ENCODE results near the gene GATA5.
A peak's percentile ranks its signal among the peaks of the same experiment; 100 is the strongest.
"Not testable (repeated sequence)": the region's sequence is repeated elsewhere in the genome, so short reads cannot be mapped to it uniquely, and the experiment has no call there.

GATA5 gene

GRCh38 chr20:62505337-62506045 is 29.7 kb upstream of the GATA5 start:
- no peak for DNase-seq (ENCODE audit: low read depth, low spot score)

- no peak for DNase-seq (ENCODE audit: low read depth, low spot score)
These were observed 28.5 kb upstream of the GATA5 start for GRCh38 chr20:62504323-62504722.

DNA sequence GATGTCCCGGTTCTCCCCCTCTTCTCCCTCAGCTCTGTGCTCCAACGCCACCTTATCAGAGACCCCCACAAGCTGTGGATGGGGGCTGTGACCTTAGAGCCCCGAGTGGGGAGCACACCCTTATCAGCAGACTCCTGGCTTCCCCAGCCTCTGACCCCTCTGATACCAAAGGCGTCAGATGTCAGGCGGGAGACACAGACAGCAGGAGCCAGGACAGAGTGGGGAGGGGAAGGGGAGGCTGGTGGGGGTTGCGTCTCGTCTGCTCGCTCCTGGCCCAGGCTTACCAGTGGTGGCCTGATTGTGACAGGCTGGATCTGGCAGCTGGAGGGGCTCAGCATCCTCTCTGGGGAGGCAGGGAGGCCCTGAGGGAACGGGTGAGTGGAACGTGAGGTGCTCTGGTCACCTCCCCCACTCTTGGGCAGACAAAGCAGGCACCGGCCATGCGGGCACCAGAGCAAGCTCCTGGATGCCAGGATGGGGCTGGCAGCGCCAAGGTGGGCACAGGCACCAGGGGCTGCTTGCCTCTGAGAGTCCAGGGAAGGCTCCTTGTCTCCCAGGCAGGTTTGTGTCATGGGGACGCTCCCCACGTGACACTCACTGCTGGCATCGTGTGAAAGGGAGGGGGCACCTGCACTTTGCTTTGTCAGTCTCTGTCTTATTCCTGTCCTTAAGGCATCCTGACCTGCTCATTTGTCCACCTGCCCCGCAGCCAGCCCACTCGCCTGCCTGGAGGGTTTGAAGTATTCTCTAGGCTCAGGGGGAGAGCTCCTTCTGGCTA is 27.8 kb upstream of the GATA5 start:
- DNase-seq (ENCODE audit: low read depth, low spot score), result no peak

DNA sequence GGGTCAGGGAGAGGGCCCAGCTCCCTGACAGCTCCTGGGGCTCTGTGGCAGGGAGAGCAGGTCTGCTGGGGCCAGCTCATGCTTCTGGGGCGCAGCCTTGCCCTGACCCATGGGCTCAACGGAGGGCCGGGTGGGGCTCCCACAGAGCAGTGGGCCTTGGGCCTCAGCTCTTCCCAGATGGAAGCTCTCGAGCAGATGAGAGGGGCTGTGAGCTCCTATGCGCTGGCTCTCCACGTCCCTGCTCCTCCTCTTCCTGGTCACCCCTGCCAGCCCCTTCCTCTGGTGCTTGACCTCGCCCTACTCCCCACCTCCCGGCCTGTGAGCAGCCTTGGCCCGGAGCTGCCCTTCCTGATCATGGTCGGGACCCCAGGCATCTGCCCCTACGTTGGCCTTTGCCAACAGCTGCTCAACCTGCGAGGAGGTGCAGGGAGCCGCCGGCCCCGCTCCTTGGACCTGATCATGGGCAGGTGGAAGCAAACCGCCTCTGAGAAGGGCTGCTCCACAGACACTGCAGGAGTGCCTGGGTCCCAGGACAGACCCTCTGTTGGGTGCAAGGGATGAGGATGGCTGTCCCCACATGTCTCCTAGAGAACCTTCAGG is 26.8 kb upstream of the GATA5 start:
- no peak for DNase-seq (ENCODE audit: low read depth, low spot score)

- DNase-seq (ENCODE audit: low read depth, low spot score), result no peak
These were observed 26.2 kb upstream of the GATA5 start for GRCh38 chr20:62501801-62502495.

DNA sequence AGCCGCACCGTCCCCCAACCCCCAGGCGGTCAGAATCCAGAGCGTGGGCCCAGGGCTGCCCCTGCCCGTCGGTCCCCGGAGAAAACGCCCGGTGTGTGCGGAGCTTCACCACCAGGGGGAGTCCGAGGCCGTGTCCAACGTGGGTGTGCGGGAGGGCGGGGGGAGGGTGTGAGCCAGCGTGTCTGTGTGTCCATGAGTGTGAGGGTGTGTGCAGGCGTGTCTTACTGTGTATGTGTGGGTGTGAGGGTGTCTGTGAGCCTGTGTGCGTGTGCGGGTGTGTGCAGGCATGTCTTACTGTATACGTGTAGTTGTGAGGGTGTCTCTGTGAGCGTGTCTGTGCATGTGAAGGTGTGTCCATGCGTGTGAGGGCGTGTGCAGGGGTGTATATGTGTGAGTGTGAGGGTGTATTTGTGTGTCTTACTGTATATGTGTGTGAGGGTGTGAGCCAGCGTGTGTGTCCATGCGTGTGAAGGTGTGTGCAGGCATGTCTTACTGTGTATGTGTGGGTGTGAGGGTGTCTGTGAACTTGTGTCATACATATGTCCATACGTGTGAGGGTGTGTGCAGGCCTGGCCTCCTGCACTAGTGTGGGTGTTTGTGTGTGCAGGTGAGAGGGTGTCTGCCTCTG is 24.6 kb upstream of the GATA5 start:
- peak; percentile 70 for DNase-seq (ENCODE audit: low read depth, low spot score)

DNA sequence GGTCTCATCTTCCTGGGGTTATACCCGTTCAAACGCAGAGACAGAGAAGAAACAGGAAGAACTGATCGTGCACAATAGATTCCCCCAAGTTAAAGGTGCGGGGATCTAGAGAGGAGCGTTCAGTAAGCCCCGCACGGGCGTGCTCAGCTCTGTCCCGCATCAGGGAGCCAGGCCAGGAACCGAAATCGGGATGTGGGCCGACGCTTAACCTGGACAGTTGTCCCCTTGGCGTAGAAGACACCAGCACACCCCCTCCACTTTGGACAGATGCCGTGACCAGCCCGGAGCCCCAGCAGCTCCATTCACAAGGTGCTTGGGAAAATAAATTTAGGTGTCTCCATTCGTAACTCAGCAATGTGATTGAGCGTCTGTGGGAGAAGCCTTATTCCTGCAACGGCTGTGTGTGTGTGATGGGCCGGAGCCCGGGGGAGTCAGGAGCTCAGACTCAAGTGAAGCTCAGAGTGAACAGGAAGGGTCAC is 24.0 kb upstream of the GATA5 start:
- no peak for DNase-seq (ENCODE audit: low read depth, low spot score)

- no peak for DNase-seq (ENCODE audit: low read depth, low spot score)
These were observed 23.1 kb upstream of the GATA5 start for GRCh38 chr20:62498874-62499273.

- DNase-seq (ENCODE audit: low read depth, low spot score), result peak; percentile 80
These were observed 20.9 kb upstream of the GATA5 start for GRCh38 chr20:62496568-62497218.

DNA sequence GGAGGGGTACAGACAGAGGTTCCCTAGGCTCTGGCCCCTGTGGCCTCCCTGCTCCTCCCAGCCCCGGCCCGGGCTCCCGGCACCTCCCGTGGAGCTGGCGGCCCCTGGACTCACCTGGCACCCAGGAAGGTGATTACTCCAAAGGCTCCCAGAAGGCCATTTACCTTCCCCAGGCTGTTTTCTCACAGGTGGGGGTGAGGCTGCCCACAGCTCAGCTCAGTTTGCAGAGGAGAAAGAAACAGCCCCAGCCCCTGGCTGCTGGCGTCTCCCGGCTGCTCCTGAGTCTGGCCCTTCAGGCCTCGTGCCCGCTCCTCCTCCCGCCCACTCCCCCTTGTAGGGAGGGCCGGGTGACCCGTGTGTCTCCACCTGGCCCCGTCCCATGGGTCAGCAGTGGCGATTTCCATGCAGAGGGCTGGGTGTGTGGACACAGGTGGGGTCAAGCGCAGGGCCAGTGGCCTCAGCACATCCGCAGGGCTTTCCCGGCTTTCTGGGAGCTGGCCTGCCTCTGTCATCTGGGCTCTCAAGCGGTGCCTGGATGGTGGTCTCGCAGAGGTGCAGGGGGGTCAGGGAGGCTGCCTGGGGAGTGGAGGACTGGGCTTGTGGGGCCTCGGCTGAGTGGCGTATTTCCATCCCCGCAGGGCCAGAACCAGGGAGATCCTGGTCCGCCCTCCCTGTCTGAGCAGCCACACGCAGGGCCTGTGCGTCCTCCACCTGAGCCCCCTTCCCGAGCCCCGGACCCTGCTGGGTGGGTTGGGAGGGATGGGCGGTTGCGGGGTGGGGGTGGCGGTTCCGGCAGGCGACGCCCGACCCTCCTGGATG is 20.2 kb upstream of the GATA5 start:
- no peak for DNase-seq (ENCODE audit: low read depth, low spot score)

DNA sequence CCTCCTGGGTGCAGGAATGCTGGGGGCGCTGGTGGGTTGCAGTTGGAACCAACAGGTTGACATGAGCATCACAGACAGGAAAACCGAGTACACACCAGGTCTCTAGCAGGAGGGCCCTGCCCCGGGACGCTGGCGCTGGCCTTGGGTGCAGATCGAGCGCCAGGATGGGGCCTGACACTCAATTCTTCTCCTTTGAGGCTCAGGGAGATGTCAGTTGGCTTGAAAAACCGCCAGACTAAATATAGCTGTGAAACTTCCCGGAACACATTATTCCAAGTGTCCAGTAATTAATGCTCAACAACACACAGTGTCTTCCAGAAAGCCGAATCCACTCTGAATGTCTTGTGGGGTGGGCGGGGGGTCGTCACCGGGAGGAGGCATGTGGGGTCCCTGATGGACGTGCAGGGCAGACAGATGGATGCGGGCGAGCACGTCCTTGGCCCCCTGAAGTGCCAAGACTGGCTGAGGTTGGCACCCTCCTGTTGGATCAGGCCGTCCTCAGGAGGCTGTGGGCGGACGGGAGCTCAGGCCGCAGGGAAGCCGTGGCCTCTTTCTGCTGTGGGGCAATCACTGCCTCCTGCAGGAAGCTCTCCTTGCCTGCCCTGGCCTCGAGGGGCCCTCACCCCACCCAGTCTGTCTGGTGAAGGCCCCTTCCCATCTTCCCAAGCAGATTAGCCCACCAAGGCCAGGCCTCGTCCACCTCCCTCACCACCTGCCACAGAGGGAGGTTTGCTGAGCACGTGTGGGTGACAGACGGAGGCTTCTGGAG is 19.4 kb upstream of the GATA5 start:
- no peak for DNase-seq (ENCODE audit: low read depth, low spot score)

GRCh38 chr20:62494537-62494936 is 18.7 kb upstream of the GATA5 start:
- no peak for DNase-seq (ENCODE audit: low read depth, low spot score)

DNA sequence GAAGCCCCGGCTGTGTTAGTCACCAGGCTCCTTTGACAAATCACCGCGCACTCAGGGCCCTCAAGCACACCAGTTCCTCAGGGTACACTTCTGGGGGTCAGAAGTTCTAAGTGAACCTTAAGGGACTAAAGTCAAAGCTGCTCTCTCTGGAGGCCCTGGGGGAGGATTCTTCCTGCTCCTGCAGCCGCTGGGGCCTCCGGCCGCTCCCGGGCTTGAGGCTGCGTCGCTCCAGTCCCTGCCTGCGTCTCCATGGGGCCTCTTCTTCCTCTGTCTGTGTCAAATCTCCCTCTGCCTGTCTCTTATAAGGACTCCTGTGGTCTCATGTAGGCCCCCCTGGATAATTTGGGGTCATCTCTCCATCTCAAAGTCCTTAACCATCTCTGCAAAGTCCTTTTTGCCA is 18.1 kb upstream of the GATA5 start:
- no peak for DNase-seq (ENCODE audit: low read depth, low spot score)

DNA sequence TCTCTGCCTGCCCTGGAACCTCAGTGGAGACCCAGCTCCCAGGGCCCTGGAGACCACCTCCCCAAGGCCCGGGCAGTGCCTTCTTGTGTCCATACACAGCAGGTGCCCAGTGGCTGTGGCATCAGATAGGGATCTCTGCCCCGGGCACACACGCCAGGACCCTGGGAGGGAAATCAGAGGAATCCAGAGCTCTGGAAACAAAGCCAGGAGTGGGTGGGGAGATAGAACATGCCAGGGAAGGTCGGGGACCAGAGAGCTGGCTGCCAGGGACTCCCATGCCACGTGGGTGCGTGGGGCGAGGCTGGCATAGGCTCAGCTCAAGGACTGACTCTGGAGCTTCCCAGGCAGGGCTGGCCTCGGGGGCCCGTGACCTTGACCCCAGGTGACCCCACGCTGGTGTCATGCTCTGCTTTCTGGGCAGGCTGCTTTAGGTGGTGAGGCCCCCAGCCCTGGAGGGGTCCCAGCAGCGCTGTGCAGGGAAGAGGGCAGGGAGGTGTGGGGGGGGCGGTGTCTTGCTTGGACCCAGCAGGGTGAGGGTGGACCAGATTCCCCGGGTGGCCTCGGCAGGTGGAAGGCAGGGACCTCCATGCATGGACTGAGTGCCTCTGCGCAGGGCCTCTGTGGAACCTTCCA is 17.6 kb upstream of the GATA5 start:
- DNase-seq (ENCODE audit: low read depth, low spot score), result no peak

DNA sequence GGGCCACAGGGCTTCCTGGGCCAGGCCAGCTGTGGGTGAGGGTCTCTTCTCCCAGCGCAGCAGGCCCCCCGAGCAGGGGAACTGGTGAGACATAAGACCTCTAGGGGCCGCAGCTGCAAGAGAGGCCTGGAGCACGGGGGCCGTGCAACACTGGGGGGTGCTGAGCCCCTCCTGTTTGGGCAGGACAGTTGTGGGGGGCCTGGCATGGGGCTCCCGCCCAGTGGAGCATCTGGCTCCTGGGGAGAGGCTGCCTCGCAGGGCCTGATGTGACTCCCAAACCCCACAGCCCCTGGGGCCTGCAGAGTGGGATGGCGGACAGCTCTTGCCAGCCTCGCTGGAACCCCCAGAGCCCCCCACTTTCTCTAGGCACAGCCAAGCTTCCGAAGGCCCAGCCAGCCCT is 16.9 kb upstream of the GATA5 start:
- no peak for DNase-seq (ENCODE audit: low read depth, low spot score)

DNA sequence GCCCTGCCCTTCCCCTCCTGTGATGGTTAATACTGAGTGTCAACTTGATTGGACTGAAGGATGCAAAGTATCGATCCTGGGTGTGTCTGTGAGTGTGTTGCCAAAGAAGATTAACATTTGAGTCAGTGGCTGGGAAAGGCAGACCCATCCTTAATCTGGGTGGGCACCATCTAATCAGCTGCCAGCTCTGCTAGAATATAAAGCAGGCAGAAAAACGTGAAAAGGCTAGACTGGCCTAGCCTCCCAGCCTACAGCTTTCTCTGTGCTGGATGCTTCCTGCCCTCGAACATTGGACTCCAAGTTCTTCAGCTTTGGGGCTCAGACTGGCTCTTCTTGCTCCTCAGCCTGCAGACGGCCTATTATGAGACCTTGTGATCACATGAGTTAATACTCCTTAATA is 15.0 kb upstream of the GATA5 start:
- not testable (repeated sequence) for DNase-seq (ENCODE audit: low read depth, low spot score)

- DNase-seq (ENCODE audit: low read depth, low spot score), result no peak
These were observed 14.1 kb upstream of the GATA5 start for GRCh38 chr20:62489932-62490263.

GRCh38 chr20:62489186-62489931 is 13.6 kb upstream of the GATA5 start:
- no peak for DNase-seq (ENCODE audit: low read depth, low spot score)
